ENCODE data around the gene SLC12A7.

- TF ChIP-seq, protein P1, sequence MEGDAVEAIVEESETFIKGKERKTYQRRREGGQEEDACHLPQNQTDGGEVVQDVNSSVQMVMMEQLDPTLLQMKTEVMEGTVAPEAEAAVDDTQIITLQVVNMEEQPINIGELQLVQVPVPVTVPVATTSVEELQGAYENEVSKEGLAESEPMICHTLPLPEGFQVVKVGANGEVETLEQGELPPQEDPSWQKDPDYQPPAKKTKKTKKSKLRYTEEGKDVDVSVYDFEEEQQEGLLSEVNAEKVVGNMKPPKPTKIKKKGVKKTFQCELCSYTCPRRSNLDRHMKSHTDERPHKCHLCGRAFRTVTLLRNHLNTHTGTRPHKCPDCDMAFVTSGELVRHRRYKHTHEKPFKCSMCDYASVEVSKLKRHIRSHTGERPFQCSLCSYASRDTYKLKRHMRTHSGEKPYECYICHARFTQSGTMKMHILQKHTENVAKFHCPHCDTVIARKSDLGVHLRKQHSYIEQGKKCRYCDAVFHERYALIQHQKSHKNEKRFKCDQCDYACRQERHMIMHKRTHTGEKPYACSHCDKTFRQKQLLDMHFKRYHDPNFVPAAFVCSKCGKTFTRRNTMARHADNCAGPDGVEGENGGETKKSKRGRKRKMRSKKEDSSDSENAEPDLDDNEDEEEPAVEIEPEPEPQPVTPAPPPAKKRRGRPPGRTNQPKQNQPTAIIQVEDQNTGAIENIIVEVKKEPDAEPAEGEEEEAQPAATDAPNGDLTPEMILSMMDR (IDR thresholded peaks at IDR 0.05), result no peak
- TF ChIP-seq POLR2A (IDR thresholded peaks at IDR 0.05), result no peak
These were observed 41.0 kb upstream of the SLC12A7 start for GRCh38 chr5:1152771-1153282.

Measured in thyroid gland (tissue), 4 donors.